ENCODE measurements around the gene OLFM3. TPM values are rescaled to one million over a fixed set of nuclear protein-coding genes. Genes with fewer than 3 reads are reported as not detected.

OLFM3 gene
- total RNA-seq, 1 experiment from 2014 or later = 0.26 TPM

GRCh38 chr1:101959456-101959855 is 37.3 kb downstream of the OLFM3 start:
- no peak overlapping the region for H3K4me2 ChIP-seq (ENCODE audit: insufficient read depth, insufficient read length, low read length)
- H2BK120ac ChIP-seq (ENCODE audit: low read depth, low read length, poor library complexity, severe bottlenecking) = no peak overlapping the region
- H3K4ac ChIP-seq (ENCODE audit: low read depth, low read length) = no peak overlapping the region
- no peak overlapping the region for H2BK12ac ChIP-seq (ENCODE audit: insufficient read length, low read depth, low read length)
- no peak overlapping the region for H2AFZ ChIP-seq (ENCODE audit: low read length)
- no peaks in the 10 kb centered on the region for H3K23me2 ChIP-seq (ENCODE audit: insufficient read length, low read depth, low read length, poor library complexity, severe bottlenecking)
- H3K18ac ChIP-seq (ENCODE audit: insufficient read length, low read depth, low read length) = no peak overlapping the region
- H3K27ac ChIP-seq (ENCODE audit: insufficient read length, low read depth, low read length) = no peak overlapping the region
- no peaks in the 10 kb centered on the region for H3K4me1 ChIP-seq (ENCODE audit: insufficient read depth, low read length)
- H3K79me2 ChIP-seq (ENCODE audit: insufficient read depth, low read length) = no peaks in the 10 kb centered on the region
- WGBS (ENCODE audit: extremely low coverage, insufficient read length, low lambda C conversion rate) = no CpG with 5 or more reads among the region's 3 CpGs
- no peak overlapping the region for H3K9ac ChIP-seq (ENCODE audit: extremely low read depth, insufficient read length, low read length)
- no peaks in the 10 kb centered on the region for H3K9me3 ChIP-seq (ENCODE audit: control insufficient read depth, low read depth, low read length)
- no peaks in the 10 kb centered on the region for H3K27me3 ChIP-seq (ENCODE audit: insufficient read depth, low read length)
- Mint-ChIP-seq H3K36me3 (ENCODE audit: insufficient read depth in 1 of 3, low read depth in 3 of 3) (no peaks in the 10 kb centered on the region), H3K4me1 (no peaks in the 10 kb centered on the region; a peak in 1 of 4 replicates), H3K4me3 (no peak overlapping the region), H3K27me3 (ENCODE audit: low read depth) (no peaks in the 10 kb centered on the region; the same call in 1 of the 2 replicates), H3K27ac (no peak overlapping the region), H3K9me3 (no peaks in the 10 kb centered on the region)
- no peak overlapping the region for H2BK15ac ChIP-seq (ENCODE audit: low read depth, low read length)
- no peak for TF ChIP-seq CTCF (conservative IDR thresholded peaks at IDR 0.05)
- H4K91ac ChIP-seq (ENCODE audit: insufficient read length, low read depth, low read length) = no peak overlapping the region
- no peak overlapping the region for H4K8ac ChIP-seq (replicated peaks; ENCODE audit: insufficient read length, low read depth, low read length)
- no peak overlapping the region for H3K23ac ChIP-seq (ENCODE audit: insufficient read length, low read depth, low read length)
- H3K14ac ChIP-seq (ENCODE audit: insufficient read depth, low read length) = no peak overlapping the region
- H3K56ac ChIP-seq (ENCODE audit: insufficient read length, low read depth, low read length) = no peak overlapping the region
- no peak overlapping the region for H2AK5ac ChIP-seq (ENCODE audit: insufficient read length, low read length)
- no peak overlapping the region for H3T11ph ChIP-seq (ENCODE audit: low read length)
- no peaks in the 10 kb centered on the region for H4K20me1 ChIP-seq (ENCODE audit: control insufficient read depth, insufficient read depth, insufficient read length)
- no peaks in the 10 kb centered on the region for H3K79me1 ChIP-seq (ENCODE audit: insufficient read depth, low read depth, low read length, poor library complexity, severe bottlenecking)
- no peak overlapping the region for H2BK5ac ChIP-seq (ENCODE audit: insufficient read length, low read length)
- H2BK20ac ChIP-seq (ENCODE audit: low read depth, low read length, poor library complexity, severe bottlenecking) = no peak overlapping the region
- no peak overlapping the region for H4K5ac ChIP-seq (ENCODE audit: insufficient read length, low read depth, low read length)
- no peak for DNase-seq
